Prostate gland (tissue), 2 donors: ENCODE results near the gene DMRT2.

Experiments
- POLR2A ChIP-seq: fragments of 450-650 bp; IDR thresholded peaks from one replicate; pipeline ENCODE4 v1.6.1; 2016; ENCODE audit warnings: antibody characterized with exemption, mild to moderate bottlenecking
- TF ChIP-seq, protein P1 (sequence below), 4 experiments: fragments of 200-600 bp in 2 of 4; fragments of 450-650 bp in 2 of 4; sonication (generic) in 2 of 4; IDR thresholded peaks; 1 replicate in 3 of 4; 2 replicates in 1 of 4; pipeline ENCODE4 v1.5.1; 2016 to 2019; ENCODE audit warnings: antibody characterized with exemption in 4 of 4, mild to moderate bottlenecking in 2 of 4, moderate library complexity in 2 of 4

DNA sequence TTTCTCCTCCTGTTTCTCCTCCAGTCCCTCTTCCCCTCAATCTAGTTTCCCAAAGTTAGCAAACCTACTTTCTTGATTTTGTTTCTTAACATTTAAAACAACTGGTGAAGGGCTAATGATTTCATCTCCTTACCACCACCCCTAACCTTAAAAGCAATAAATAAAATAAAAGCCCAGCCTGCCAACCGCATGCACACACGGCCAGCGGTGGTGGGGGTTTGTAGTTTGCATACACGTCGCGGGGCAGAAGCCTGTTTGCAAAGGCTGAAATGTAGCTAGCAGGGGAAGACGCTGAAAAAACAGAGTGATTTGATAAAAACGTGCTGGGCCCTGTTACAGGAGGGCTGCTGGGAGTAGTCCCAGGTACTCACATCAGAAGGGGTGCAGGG, 1.9 kb upstream of the DMRT2 start:
- no peak for TF ChIP-seq POLR2A
- TF ChIP-seq, protein P1, sequence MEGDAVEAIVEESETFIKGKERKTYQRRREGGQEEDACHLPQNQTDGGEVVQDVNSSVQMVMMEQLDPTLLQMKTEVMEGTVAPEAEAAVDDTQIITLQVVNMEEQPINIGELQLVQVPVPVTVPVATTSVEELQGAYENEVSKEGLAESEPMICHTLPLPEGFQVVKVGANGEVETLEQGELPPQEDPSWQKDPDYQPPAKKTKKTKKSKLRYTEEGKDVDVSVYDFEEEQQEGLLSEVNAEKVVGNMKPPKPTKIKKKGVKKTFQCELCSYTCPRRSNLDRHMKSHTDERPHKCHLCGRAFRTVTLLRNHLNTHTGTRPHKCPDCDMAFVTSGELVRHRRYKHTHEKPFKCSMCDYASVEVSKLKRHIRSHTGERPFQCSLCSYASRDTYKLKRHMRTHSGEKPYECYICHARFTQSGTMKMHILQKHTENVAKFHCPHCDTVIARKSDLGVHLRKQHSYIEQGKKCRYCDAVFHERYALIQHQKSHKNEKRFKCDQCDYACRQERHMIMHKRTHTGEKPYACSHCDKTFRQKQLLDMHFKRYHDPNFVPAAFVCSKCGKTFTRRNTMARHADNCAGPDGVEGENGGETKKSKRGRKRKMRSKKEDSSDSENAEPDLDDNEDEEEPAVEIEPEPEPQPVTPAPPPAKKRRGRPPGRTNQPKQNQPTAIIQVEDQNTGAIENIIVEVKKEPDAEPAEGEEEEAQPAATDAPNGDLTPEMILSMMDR (IDR thresholded peaks at IDR 0.05): no peak
